ENCODE measurements around the gene SLC9A5. TPM values are rescaled to one million over a fixed set of nuclear protein-coding genes. Genes with fewer than 3 reads are reported as not detected.

The SLC9A5 gene
- total and polyA plus RNA-seq, 2 donors (not counting 3 experiments of a cell fraction or from before 2014, with no cell fraction given): 2.7 to 2.8 TPM

DNA sequence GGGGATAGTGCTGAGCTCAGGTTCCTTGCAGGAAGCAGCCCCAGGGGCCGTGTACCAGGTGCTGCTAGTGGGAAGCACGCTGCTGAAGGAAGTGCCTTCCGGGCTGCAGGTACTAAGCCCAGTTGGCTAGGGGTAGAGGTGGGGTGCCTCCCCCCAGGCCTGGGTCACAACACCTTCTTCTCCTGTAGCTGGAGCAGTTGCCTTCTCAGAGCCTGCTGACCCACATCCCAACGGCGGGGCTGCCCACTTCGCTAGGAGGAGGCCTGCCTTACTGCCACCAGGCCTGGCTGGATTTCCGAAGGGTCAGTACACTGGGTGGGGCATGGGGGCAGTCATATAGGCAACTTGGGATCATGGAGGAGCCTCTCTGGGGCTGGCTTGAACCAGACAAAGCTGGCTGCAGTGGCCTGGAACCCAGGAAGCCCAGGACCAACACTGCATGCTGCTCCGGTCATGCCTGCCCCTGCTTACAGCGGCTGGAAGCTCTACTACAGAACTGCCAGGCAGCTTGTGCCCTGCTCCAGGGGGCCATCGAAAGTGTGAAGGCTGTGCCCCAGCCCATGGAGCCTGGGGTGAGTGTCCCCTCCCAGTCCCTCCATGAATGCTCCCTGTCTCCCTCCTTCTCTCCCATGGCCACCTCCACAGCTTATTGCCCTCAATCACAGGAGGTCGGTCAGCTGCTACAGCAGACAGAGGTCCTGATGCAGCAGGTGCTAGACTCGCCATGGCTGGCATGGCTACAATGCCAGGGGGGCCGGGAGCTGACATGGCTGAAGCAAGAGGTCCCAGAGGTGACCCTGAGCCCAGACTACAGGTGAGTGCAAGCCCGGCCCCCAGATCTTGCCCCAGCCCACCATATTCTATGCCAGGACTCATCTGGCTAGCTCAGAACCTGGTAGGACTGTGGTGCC lies 33.0 kb downstream of the SLC9A5 start:
- H2AFZ ChIP-seq (ENCODE audit: low read depth, low read length): no peak overlapping the region
- H3K9me1 ChIP-seq (replicated peaks; ENCODE audit: control insufficient read depth, extremely low read depth, insufficient read depth, low read length): no peaks in the 10 kb centered on the region
- intact Hi-C loops (cut with micrococcal nuclease): no loop called here
- no peak overlapping the region for H3K4me2 ChIP-seq (ENCODE audit: insufficient read depth, low read length)
- no peaks in the 10 kb centered on the region for H4K20me1 ChIP-seq (replicated peaks; ENCODE audit: control insufficient read depth, extremely low read depth, insufficient read depth, low read length)
- FAIRE-seq (no peak), DNase-seq (ENCODE audit: low read depth, low spot score) (no peak)
- TF ChIP-seq POLR2AphosphoS5 (IDR thresholded peaks at IDR 0.05; ENCODE audit: insufficient read depth, low read depth, low read length) (no peak), EZH2 (IDR thresholded peaks at IDR 0.05; ENCODE audit: borderline replicate concordance, low read depth, low read length, severe bottlenecking) (no peak), FOS (IDR thresholded peaks at IDR 0.05; ENCODE audit: borderline replicate concordance, insufficient read depth, low read length) (no peak), POLR2A (IDR thresholded peaks at IDR 0.05; ENCODE audit: low read depth, low read length) (no peak), JUN (IDR thresholded peaks at IDR 0.05; ENCODE audit: borderline replicate concordance, insufficient read depth, insufficient read length, low read depth) (no peak), CTCF (IDR thresholded peaks at IDR 0.05; ENCODE audit: extremely low read depth in 1 of 2, insufficient read depth in 1 of 2, low read depth in 1 of 2, low read length in 2 of 2) (no peak), MYC (IDR thresholded peaks at IDR 0.05; ENCODE audit: low read depth, low read length) (no peak), GATA2 (IDR thresholded peaks at IDR 0.05; ENCODE audit: insufficient read depth, insufficient read length, low read depth, low read length) (no peak)
- TF ChIP-seq, protein P1, sequence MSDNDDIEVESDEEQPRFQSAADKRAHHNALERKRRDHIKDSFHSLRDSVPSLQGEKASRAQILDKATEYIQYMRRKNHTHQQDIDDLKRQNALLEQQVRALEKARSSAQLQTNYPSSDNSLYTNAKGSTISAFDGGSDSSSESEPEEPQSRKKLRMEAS (IDR thresholded peaks at IDR 0.05; ENCODE audit: insufficient read depth, insufficient read length): no peak
- no TSS peak for BruUV-seq (replicated peaks)
- no peak overlapping the region for H3K27ac ChIP-seq (ENCODE audit: insufficient read depth, low read depth, low read length)
- dilution Hi-C loops (cut with MboI; ENCODE audit: extremely low pct_ligation_motif_present, low sequenced_read_pairs): no loop called here
- H3K4me3 ChIP-seq (replicated peaks in 1 of 3; ENCODE audit: insufficient read depth in 1 of 3, low read depth in 1 of 3, low read length in 3 of 3): no peak overlapping the region
- ChIA-PET POLR2A (no interaction called here), CTCF (interaction anchor here (0.6 to 2.7 kb wide), 3 partner anchors 21 to 118 kb away, joined by 3 to 10 read pairs (median 9); partner anchors contain the start of gene KCTD19)
- no peaks in the 10 kb centered on the region for H3K27me3 ChIP-seq (ENCODE audit: control insufficient read depth in 2 of 2, insufficient read depth in 2 of 2, low read length in 2 of 2)
- no peak overlapping the region for H3K9ac ChIP-seq (replicated peaks; ENCODE audit: extremely low read depth, insufficient read depth, low read length)
- H3K79me2 ChIP-seq (ENCODE audit: control insufficient read depth, insufficient read depth, low read length): peaks cover 2% of the 10 kb centered on the region
- no peaks in the 10 kb centered on the region for H3K36me3 ChIP-seq (ENCODE audit: control insufficient read depth in 2 of 2, extremely low read depth in 1 of 2, insufficient read depth in 2 of 2, low read length in 2 of 2)
- H3K9me3 ChIP-seq (replicated peaks; ENCODE audit: control insufficient read depth, insufficient read depth, low read length): no peaks in the 10 kb centered on the region
- peaks cover 19% of the 10 kb centered on the region for H3K4me1 ChIP-seq (ENCODE audit: control insufficient read depth, extremely low read depth, insufficient read depth, low read length)

Measured in endothelial cell of umbilical vein (primary cell).